Right renal cortex interstitium (tissue), 3 donors: ENCODE results near the gene GPR156. TPM values are rescaled to one million over a fixed set of nuclear protein-coding genes. Genes with fewer than 3 reads are reported as not detected.
A peak's percentile ranks its signal among the peaks of the same experiment; 100 is the strongest.
"Not testable (repeated sequence)": the region's sequence is repeated elsewhere in the genome, so short reads cannot be mapped to it uniquely, and the experiment has no call there.

ENCODE experiments used
- DNase-seq, 3 donors: peaks; one replicate each; pipeline ENCODE4 v3.0.0-alpha.2; 2013; ENCODE audit warnings: low read depth in 3 of 3, low spot score in 2 of 3
- polyA plus RNA-seq, 3 donors: library from polyadenylated mRNA; unstranded; fragments of 120-200 nt; gene quantifications; one replicate each; pipeline ENCODE4 v1.2.1, GENCODE V29; 2013; ENCODE audit not compliant: insufficient read length in 3 of 3

GPR156 gene
- polyA plus RNA-seq, 3 donors, result 2.3 to 3.6 (median 2.9) TPM

- DNase-seq, result no peak
These were observed 9.4 kb downstream of the GPR156 start for GRCh38 chr3:120275618-120276017.

GRCh38 chr3:120274739-120275167 is 10.3 kb downstream of the GPR156 start:
- no peak for DNase-seq

GRCh38 chr3:120272286-120272685 is 12.7 kb downstream of the GPR156 start:
- DNase-seq, result no peak

- no peak for DNase-seq
These were observed 19.0 kb downstream of the GPR156 start for GRCh38 chr3:120265989-120266388.

GRCh38 chr3:120264963-120265362 is 20.1 kb downstream of the GPR156 start:
- DNase-seq, result no peak

GRCh38 chr3:120263792-120264191 is 21.2 kb downstream of the GPR156 start:
- DNase-seq, result no peak

GRCh38 chr3:120258009-120258408 is 27.0 kb downstream of the GPR156 start:
- DNase-seq, result no peak

GRCh38 chr3:120245386-120245785 is 39.6 kb downstream of the GPR156 start:
- no peak for DNase-seq

GRCh38 chr3:120244834-120245225 is 40.2 kb downstream of the GPR156 start:
- DNase-seq, result peak in 2 of 3 donors; percentile 7 to 10

- no peak for DNase-seq
These were observed 45.4 kb downstream of the GPR156 start for GRCh38 chr3:120239644-120240043.

GRCh38 chr3:120227710-120228347 is 57.2 kb downstream of the GPR156 start:
- DNase-seq, result no peak

GRCh38 chr3:120224237-120224636 is 60.8 kb downstream of the GPR156 start:
- no peak for DNase-seq

- no peak for DNase-seq
These were observed 66.0 kb downstream of the GPR156 start for GRCh38 chr3:120218981-120219380.

GRCh38 chr3:120216633-120217032 is 68.4 kb downstream of the GPR156 start:
- not testable (repeated sequence) for DNase-seq

- no peak for DNase-seq
These were observed 70.8 kb downstream of the GPR156 start for GRCh38 chr3:120214176-120214575.

GRCh38 chr3:120212505-120212904 is 72.5 kb downstream of the GPR156 start:
- DNase-seq, result no peak

- DNase-seq, result no peak
These were observed 75.6 kb downstream of the GPR156 start for GRCh38 chr3:120209425-120209824.

- no peak for DNase-seq
These were observed 80.7 kb downstream of the GPR156 start for GRCh38 chr3:120204338-120204737.

- DNase-seq, result no peak
These were observed 81.4 kb downstream of the GPR156 start for GRCh38 chr3:120203621-120204020.

GRCh38 chr3:120203016-120203415 is 82.0 kb downstream of the GPR156 start:
- DNase-seq, result peak; percentile 18 to 29 (median 21)

GRCh38 chr3:120202363-120202762 is 82.7 kb downstream of the GPR156 start:
- no peak for DNase-seq

GRCh38 chr3:120200493-120201235 is 84.4 kb downstream of the GPR156 start:
- no peak for DNase-seq
